HG03045 (cell line): ENCODE measurements around the gene AGO4.
"Not testable (repeated sequence)": the region's sequence is repeated elsewhere in the genome, so short reads cannot be mapped to it uniquely, and the experiment has no call there.

ENCODE experiments used
- ATAC-seq: cut with Tn5 transposase; IDR thresholded peaks from one replicate; pipeline ENCODE4 v1.9.1; 2021; ENCODE audit warnings: mild to moderate bottlenecking, moderate library complexity; ENCODE audit not compliant: unreplicated experiment

AGO4 gene

DNA sequence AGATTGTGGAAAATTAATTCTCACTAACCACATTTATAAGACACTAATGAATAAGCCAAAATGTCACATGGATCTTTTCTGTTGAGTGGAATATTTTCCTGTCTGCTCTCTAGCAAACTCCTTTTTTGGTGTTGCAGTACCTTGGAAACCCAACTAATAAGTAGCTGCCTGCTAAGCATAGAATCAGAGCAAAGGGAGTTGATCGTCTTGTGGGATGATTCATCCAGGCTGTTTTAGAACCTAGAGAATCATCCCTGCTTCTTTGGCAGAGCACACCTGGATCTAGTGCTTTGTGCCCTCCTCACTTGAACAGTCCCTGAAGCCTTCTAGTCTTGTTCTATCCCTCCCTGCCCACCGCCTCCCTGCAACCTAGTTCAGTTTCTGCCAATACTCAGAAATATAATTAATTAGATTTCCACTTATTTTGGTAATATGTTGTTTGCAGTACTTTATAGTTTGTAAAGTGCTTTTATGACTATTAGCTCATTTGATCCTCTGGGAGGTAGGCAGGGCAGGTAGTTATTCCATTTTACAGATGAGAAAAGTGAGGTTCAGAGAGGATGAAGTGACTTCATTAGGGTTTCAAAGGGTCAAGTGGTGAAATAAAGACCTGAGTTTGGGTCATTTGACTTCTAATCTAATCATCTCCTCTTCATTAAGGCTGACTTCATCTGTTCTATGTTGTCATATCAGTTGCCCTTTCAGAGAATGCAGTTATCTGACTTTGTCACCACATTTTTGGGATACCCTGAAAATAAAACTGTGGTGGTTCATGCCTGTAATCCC, 2.5 kb downstream of the AGO4 start:
- ATAC-seq, result no peak

DNA sequence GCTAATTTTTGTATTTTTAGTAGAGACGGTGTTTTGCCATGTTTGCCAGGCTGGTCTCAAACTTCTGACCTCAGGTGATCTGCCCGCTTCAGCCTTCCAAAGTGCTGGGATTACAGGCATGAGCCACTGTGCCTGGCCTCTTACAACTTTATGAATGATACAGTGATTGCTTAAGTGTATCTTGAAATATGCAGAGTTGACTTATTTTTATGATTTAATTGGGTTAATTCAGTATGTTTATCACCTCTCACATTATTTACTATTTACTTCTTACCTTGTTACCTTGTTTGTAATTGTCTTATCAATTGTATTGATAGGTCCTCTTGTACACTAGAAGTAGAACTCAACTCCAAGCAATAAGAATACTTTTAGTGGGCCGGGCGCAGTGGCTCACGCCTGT, 4.9 kb downstream of the AGO4 start:
- ATAC-seq, result not testable (repeated sequence)

DNA sequence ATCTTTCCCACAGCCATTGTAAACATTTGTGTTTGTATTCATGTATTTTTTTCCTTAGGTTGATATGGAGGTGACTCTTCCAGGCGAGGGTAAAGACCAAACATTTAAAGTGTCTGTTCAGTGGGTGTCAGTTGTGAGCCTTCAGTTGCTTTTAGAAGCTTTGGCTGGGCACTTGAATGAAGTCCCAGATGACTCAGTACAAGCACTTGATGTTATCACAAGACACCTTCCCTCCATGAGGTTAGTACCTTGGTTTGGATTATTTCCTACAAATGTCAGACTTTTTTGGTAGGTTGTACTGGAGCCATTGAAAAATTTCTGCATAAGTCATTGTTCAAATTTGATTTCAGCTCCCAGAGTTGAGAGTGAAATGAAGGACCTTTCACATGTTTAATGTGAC, 17.4 kb downstream of the AGO4 start:
- no peak for ATAC-seq

DNA sequence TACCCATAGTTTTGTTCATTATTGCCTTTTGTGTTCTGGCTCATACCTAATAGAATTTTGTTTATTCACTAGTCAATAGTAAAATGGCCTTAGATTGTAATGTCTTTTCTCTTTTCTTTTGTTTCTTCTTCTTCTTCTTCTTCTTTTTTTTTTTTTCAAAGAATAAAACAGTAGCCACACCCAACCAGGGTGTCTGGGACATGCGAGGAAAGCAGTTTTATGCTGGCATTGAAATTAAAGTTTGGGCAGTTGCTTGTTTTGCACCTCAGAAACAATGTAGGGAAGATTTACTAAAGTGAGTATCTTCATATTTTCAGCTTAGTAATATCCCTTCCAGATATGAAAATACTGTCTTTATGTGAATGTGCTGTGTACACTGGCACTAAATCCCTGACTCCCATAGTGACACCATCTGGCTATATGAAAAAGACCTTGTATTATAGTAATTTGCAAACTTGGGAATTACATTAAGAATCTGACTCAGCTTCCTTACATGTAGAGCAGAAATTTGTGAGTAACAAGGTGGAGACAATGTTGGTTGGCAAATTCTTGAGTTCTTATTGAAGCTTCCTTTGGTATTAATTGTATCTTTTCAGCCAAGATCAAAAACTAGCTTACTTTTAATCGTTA, 24.6 kb downstream of the AGO4 start:
- no peak for ATAC-seq

DNA sequence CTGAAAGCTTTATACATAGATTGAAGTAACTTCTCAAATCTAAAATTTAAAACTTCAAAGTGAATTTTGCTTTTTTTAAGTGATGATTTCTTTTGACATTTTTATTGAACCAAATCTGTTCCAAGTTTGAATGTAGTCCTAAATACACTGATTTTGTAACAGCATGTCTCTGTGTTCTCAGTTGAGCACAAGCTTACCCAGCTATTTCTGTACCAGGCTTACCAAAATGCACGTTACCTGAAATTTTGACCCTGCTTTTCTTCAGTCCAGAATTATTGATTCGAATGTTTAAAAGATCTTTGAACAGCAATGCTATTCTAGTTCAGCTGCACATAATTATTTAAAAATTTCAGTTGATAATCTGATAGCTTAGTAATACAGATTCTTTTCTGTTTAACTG, 25.6 kb downstream of the AGO4 start:
- no peak for ATAC-seq

DNA sequence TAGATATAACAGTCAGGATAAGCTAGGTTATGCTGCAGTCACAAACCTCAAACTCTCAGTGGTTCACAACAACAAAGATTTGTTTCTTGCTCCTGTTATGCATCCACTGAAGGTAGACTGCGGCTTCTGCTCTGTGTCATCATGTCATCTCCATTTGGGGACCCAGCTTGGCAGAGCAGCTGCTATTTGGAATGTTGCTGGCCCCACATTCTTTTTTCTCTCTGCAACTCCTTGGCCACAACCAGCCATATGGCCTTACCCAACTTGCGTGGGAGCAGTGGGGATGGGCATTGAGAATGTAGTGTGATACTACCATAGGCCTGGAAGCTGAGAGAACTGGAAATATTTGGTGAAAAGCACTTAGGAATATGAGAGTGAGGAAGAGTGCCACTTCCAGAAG, 26.4 kb downstream of the AGO4 start:
- no peak for ATAC-seq

DNA sequence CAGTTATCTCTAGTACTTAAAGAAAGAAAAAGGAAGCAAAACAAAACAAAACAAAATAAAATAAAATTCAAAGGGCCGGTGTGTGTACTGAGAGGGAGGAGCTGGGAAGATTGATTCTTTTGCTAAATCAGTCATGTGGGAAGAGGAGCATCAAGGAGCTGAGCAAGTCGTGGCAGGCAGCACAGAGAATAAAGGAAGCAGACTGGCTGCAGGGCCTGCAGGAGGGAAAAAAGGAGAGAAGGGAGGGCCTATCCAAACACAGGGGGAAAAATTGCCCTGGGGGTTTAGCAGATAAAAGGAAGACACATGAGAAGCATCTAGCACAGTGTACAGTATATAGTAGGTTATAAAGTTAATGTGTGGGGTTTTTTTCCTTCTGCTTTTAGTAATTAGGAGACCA, 27.6 kb downstream of the AGO4 start:
- ATAC-seq, result no peak

DNA sequence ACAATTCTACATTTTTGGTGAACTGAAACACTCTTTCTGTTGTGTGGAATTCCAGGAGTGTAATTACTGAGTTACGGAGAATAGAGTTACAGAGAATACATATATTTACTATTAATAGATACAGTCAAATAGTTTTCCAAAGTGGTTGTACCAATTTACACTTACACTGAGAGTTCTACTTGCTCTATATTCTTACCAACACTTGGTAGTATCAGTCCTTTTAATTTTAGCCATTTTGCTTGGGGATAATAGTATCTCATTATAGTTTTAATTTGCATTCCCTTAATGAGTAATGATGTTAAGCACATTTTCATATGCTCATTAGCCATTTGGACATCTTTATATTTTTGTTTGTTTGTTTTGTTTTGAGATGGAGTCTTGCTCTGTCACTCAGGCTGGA, 28.9 kb downstream of the AGO4 start:
- no peak for ATAC-seq

DNA sequence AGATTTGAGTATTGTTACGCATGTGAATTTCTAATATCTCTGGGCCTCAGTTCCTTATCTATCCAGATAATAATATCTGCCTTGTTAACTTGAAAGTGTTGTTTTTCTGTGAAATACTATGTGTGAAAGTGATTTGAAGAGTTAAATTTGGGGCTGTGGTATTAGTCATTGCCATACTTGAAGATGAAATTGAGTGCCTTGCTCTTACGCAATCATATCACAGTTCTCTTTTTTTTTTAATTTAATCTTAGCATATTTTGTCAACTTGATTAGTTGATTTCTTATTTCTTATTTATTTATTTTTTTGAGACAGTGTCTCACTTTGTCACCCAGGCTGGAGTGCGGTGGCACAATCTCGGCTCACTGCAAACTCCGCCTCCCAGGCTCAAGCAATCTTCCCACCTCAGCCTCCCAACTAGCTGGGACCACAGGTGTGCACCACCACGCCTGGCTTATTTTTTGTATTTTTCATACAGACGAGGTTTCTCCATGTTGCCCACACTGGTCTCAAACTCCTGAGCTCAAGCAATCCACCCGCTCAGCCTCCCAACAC, 31.0 kb downstream of the AGO4 start:
- no peak for ATAC-seq

DNA sequence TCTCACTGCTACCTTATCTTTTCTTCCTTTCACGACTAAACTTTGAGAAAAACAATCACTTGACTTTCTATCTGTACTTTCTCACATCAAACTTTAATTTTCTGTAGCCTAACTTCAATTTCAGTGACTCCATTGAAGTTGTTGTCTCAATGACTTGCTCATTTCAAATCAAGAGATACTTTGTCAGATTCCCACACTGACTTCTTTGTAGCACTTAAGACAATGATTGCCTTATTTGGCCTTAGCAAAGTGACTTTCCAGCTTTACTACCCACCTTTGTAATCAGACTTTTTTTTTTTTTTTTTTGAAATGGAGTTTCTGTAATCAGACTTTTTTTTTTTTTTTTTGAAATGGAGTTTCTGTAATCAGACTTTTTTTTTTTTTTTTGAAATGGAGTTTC, 37.0 kb downstream of the AGO4 start:
- no peak for ATAC-seq

DNA sequence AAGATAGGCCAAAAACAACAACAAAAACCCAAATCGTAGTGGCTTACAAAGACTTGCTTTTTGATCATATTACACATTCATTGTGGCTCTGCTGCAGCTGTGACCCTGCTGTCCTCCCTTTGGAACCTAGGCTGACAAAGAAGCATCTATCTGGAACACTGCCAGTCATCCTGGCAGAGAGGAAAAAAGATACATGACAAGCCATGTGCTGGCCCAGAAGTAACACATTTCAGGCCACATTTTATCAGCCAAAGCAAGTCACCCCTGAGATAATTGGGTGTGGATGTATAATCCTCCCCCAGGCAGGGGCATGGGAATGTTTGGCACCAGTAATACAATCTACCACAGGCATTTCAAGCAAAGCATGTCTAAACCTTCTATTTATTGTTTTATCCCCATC, 38.0 kb downstream of the AGO4 start:
- ATAC-seq, result no peak

DNA sequence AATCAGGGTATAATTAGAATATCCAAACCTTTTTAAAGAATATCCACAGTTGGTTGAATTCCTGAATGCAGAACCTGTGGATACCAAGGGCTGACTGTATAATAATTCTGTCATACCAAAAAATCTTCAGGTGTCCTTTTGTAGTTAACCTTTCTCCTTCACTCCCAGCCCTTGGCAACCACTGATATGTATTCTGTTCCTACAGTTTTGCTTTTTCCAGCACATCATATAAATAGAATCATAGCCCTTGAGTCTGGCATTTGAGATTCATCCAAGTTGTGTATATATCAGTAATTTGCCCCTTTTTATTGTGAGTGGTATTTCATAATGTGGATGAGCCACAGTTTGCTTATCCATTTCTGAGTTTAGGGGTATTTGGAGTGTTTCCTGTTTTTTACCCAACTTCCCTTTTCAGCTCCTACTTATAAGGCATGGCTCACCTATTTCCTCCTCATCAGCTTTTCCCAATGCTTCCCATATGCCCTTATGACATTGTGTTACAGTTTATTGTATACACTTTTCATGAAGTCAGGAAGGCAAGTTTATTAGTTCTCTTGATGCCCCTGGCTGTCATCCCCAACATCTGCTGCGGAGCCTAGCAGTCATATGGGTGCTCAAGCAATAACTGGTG, 40.2 kb downstream of the AGO4 start:
- ATAC-seq, result no peak

DNA sequence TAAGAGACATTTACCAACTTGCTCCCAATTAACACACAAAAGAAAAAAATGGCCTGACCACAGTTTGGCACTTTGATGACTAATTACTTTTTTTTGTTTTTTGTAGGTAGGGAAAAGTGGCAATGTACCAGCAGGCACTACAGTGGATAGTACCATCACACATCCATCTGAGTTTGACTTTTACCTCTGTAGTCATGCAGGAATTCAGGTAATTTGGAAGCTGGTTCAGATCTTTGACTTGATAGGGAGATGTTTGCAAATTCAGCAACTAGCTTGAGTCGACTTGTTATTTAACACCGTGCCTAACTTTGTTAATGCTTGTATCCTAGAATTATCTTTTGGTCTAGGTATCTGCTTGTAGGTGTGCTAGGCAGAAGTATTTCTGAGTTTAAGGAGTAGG, 42.2 kb downstream of the AGO4 start:
- ATAC-seq, result no peak

DNA sequence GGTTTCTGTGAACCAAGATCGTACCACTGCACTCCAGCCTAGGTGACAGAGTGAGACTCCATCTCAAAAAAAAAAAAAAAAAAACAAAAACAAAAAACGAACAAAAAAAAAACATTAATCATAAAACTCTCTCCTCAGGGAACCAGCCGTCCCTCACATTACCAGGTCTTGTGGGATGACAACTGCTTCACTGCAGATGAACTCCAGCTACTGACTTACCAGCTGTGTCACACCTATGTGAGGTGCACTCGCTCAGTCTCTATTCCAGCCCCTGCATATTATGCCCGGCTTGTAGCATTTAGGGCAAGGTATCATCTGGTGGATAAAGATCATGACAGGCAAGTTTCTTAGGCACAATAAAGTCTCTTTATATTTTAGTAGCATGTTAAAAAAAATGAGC, 42.9 kb downstream of the AGO4 start:
- ATAC-seq, result no peak

DNA sequence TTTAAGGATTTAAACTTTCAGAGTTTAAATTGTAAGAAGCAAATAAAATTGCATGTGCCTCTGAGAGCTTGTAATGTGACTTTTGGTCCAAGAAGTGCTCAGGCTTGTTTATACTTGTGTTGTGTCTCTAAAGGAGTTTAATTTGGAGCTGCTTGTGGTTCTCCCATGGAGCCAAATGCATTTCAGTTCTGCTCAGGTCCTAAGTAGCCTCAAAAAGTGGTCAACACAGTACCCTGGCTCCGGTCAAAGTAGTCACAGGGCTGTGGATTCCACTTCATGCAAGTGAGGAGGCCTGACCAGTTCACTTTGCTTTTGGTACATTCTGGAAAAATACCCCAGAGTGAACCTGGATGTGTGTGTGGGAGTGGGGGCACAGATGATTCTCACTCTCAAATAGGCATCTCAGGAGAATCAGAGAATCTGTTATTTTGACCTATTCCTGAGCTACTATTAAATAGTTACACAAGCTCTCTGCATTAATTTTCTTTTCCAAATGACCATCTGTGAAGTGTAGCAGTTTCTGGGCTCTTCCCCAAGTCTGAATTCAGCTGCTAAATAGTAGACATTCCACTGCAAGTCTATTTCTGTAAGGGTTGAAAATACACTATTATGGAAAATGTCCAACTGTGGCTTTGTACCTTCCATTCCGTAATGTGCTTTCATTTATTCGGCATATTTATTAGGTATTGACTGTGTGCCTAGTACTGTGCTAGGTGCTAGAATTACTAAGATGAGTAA, 43.5 kb downstream of the AGO4 start:
- ATAC-seq, result no peak

DNA sequence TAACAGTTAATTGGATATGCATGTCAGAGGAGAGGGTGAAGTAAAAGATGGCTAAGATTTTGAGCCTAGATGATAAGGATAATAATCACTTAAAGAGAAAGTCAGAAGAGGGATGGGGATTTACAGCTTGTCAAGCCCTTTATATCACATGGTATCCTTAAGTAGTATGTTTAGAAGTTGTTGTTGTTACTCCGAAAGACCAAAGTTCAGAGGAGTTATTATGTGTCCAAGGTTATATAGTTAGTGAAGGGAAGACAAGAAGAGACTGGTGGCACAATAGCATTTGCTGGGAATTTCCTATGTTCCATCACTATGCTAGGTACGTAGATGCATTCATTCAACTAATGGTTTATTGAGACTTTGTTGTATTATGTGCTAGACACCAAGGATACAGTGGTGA, 44.4 kb downstream of the AGO4 start:
- ATAC-seq, result no peak

DNA sequence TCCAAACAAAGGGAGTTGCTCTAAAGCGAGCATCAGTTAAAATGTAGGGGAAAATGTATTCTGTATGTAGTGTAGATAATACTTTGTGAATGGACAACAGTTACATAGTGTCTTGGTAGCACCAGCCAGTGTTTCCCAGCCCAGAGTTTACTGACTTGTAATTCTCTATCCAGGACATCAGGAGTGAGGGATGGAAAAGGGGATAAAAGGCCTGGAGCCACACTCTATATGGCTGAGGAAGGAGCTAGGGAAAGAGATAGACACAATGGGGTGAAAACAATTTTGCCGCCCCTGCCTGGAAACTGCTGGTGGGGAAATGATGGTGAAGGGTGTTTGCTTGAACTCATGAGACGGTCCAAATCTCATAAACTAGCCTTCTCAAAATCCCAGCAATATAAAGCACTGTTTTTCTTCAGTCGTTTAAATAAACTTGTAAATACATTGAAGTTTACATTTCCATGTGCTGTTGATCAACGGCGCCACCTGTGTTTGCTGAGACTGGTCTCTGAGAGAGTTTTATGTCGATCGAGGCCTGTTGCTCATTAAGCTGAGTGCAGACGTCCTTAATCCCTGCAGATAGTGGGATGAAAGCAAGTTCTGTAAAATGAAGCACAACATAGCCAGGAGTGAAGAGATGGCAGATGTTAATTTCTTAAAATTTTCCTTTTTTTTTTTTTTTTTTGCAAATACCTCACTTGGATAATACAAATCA, 47.3 kb downstream of the AGO4 start:
- ATAC-seq, result no peak

DNA sequence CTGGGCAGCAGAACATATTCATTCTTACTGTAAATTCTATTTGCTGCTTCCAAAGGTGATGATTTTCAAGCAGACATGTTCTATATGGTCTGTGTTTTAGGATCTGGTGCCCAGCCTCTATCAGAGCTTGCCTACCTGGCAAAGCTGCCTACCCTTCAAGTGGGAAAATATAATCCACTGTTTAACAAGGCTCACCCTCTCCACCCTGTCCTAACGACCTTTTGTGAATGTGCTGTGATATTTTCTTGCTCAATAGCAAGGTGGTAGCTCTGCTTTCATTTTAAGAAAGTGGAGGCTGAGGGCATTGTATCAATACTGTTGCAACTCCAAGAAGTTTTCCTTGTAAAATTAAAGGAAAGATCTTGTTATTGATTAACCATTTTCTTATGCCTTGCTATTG, 49.1 kb downstream of the AGO4 start:
- no peak for ATAC-seq

DNA sequence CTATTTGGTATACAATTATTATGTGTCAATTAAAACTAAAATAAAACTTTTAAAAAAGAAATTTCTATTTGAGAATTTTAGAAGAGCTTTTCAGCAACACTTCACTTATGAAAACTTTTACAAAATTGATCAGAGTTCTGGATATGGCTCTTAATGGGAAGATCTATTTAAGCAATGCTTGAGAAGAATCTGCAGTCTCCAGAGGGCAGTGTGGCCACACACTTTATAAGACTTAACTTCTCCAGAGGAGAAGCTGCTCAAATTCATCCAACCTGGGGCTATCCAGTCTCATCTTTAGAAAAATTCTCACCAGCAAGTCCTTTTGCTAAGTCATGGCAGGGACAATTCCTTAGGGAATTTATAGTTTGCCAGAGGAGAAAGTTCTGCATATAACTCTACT, 50.0 kb downstream of the AGO4 start:
- no peak for ATAC-seq

DNA sequence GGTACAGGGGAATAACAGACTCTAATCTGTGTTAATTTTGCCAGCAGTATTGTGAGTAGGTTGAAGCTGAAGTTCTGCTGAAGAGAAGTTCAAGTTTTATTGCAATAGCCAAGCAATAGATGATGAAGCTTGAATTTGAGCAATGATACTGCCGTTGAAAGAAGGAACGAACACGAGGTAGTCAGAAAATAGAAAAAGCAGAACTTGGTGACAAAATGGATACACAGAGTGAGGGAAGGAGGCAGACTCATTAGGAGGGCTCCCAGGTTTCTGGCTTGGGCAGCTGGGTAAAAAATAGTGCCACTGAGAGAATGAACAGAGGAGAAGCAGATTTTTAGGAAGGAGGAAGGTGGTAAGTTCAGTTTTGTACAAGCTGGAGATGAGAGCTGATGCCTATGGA, 52.9 kb downstream of the AGO4 start:
- ATAC-seq, result no peak

DNA sequence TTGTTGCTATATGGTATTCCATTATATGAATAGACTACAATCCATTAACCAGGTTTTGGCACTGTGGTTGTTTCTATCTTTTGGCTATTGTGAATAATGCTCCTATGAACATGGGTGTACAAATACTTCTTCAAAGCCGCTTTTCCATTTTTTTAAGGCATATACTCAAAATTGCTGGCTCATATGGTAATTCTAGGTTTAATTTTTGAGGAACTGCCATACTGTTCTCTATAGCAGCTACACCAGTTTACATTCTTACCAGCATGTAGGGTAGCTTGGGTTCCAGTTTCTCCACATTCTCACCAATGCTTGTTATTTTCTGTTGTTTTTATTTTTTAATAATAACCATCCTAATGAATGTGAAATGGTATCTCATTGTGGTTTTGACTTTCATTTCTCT, 55.3 kb downstream of the AGO4 start:
- no peak for ATAC-seq
